ENCODE measurements around the gene SLC51A.
"Not testable (repeated sequence)": the region's sequence is repeated elsewhere in the genome, so short reads cannot be mapped to it uniquely, and the experiment has no call there.

Gene SLC51A

GRCh38 chr3:196216089-196216564 lies at the start of gene SLC51A:
Gene SLC51A, plus strand, starts transcription at chr3:196216534. Its CDS starts 179 bp downstream, at chr3:196216713.
- no peak for DNase-seq

- DNase-seq: no peak
These were observed 49.6 kb upstream of the SLC51A start for GRCh38 chr3:196166741-196167140.

GRCh38 chr3:196168808-196169391 lies 47.4 kb upstream of the SLC51A start:
- no peak for DNase-seq

DNA sequence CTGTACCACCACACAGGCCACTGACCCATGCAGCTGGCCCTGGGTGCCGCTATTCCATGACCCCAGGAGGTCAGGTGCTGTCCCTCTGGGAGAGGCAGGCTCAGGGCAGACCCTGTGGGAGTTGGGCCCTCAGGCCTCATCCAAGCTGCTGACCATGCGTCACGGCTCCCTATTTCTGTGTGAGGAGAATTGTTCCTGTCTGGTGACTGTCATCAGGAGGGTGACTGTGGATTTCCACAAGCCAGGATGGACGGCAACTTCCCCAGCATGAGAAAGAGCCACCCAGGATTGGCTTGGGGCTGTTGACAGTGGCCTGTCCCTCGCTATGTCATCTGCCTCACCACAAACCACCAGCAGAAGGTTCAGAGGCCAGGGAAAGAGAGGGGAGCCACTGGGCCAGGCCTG lies 46.5 kb upstream of the SLC51A start:
- no peak for DNase-seq

DNA sequence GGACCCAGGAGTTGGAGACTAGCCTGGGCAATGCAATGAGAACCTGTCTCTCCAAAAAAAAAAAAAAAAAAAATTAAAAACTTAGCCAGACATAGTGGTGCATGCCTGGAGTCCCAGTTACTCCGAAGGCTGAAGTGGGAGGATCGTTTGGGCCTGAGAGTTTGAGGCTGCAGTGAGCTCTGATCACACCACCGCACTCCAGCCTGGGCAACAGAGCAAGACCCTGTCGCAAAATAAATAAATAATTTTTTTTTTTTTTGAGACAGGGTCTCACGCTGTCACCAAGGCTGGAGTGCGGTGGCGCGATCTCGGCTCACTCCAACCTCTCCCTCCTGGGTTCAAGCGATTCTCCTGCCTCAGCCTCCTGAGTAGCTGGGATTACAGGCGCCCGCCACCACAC lies 46.0 kb upstream of the SLC51A start:
- DNase-seq: not testable (repeated sequence)

DNA sequence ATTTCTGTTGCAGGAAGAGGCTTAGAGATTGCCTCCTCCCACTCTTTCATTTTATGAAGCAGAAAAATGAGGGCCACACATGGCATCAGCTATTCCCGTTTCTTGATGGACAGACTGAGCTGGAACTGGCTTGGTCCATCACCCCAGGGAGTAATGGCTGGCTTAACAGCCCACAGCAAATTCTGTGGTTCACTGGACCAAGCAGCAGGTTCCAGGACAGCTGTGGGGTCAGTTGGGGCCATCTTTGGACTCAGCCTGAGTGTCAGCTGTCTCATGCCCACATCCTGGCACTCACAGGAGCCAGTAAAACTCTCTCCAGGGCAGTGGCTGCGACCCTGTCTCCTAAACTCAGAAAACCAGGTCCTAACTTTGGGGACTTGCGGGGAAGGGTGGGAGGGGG lies 41.7 kb upstream of the SLC51A start:
- no peak for DNase-seq

- DNase-seq: no peak
These were observed 41.2 kb upstream of the SLC51A start for GRCh38 chr3:196175116-196175625.

DNA sequence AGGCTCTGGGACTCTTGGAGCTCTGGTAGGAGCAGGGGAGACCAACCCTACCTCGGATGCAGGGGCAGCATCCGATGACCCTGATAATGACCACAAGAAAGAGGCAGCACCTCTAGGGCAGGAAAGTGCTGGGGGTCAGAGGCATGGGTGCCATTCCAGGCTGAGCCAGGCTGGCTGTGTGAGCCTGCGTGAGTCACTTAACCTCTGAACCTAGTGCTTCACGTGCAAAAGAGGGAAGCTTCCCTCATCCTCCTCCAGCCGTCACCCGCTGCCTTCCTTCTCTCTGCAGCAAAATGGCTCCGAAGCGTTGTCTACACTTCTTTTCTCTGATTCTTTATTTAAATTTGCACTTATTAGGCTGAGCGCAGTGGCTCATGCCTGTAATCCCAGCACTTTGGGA lies 40.6 kb upstream of the SLC51A start:
- DNase-seq: no peak

- DNase-seq: no peak
These were observed 38.8 kb upstream of the SLC51A start for GRCh38 chr3:196177567-196177966.

DNA sequence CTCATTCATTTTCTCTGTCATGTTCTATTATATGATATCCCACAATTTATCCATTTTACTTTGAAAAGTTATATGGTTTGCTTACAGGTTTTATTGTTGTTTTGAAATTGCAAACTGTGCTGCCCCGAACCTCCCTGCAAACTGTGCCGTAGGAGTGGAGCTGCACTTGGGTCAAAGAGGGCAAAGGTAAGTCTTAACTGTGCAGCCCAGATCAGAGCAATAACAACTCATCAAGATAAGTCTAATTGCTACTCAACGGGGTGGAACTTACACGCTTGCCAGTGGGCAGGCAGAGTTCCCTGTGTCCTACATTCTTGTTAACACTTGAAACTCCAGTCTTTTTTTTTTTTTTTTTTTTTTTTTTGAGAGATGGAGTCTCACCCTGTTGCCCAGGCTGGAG lies 38.4 kb upstream of the SLC51A start:
- no peak for DNase-seq

DNA sequence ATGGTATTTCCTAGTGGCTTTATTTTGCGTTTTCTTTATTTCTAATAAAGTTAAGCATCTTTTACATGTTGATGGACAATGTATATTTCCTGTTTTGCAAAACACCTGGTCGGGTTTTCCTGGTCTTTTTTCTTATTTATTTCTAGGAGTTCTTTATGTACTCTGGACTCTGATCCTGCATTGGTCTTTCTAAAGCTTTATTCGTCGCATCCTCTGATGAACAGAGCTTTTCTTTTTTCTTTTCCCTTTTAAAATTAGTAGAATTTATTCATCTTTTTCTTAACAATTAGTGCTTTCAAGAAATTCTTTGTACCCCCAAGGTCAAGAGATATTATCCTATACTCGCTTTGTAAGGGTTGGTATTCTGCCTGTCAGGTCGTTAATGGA lies 37.3 kb upstream of the SLC51A start:
- DNase-seq: no peak

DNA sequence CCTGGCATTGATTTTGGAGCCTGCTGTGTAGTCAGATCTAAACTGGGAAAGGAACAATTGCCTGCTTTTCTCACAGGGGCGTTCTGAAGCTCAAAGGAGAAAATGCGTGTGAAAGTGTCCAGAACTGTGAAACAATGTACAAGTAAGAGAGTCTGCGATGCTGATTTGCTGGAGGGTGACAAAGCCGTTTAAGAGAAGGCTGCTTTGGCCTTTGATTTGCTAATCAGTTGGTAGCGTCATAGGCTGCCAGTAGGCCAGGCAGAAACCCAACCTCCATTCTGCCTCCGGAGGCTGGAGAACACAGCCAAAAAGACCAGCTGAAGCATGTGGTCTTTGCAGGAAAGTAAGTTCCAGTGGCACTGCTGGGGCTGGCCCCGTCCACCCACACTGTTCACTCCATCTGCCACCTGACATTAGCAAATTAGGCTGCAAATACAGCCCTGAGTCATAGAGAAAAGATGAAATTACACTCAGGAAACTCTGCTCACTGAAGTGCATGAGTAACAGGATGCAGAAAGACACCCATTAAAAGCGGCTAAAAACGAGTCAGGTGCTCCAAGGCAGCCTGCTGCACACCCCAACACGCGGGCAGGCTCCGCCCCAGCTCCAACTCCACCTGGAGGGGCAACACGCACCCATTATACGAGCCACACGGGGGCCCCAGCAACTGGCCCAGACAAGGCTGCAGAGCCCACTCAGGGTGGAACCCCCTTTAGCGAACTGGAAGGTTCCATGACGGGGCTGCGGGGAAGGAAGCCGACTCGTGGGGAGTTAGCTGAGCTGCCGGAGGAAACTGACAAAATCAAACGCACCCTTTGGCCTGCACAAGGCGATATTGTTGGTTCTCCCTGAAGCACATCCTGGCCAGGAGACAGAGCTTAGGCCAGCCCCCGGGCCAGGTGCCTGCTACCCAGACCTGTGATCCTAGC lies 36.7 kb upstream of the SLC51A start:
- DNase-seq: peak; percentile 90

DNA sequence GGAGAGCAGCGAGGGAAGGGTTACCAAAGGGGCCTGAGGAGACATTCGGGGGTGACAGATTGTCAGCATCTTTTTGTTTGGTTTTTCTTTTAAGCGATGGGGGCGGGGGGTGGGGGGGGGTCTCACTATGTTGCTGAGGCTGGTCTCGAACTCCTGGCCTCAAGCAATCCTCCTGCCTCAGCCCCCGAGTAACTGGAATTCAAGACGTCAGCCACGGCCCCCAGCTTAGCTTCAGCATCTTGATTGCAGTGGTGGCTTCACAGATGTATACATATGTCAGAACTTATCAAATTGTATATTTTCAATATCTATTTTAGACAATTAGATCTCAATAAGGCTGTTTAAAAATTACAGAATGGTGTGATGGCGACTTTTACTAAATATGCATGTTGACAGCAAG lies 36.0 kb upstream of the SLC51A start:
- no peak for DNase-seq

DNA sequence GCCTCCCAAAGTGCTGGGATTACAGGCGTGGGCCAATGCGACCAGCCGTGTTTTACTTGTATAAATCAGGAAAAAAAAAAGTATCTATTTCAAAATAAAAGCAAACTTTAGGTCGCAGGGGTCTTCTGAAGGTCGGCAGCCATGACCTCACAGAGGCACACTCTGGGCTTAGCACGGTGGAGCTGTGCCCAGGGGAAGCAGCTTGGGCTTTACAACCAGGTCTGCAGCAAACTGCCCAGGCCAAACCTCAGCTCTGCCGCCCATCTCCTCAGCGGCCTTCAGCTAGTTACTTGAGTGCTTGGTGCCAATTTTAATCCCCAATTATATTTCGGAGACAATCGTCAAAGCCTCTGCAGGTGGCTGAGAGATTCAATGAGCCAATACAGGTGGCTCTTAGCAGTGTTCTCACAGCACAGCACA lies 35.2 kb upstream of the SLC51A start:
- DNase-seq: no peak

- not testable (repeated sequence) for DNase-seq
These were observed 32.2 kb upstream of the SLC51A start for GRCh38 chr3:196184169-196184432.

DNA sequence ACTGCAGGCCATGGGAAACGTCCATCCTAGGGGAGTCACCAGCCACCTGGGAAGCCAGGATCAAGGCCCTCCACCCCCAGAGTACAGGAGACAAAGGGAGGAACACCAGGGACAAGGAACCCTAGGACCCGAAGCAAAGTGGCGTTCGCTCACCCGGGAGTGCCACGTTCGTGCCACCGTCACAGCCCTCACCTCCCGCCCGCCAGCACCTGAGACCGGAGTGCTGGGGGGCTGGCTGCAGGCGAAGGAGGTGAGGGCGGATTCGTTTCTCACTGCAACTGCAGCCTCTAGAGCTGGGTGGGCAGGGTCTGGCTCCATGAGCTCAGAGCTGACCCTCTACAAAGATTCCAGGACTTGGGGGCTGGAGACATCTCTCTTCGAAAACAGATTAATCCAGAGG lies 31.5 kb upstream of the SLC51A start:
- DNase-seq: no peak

DNA sequence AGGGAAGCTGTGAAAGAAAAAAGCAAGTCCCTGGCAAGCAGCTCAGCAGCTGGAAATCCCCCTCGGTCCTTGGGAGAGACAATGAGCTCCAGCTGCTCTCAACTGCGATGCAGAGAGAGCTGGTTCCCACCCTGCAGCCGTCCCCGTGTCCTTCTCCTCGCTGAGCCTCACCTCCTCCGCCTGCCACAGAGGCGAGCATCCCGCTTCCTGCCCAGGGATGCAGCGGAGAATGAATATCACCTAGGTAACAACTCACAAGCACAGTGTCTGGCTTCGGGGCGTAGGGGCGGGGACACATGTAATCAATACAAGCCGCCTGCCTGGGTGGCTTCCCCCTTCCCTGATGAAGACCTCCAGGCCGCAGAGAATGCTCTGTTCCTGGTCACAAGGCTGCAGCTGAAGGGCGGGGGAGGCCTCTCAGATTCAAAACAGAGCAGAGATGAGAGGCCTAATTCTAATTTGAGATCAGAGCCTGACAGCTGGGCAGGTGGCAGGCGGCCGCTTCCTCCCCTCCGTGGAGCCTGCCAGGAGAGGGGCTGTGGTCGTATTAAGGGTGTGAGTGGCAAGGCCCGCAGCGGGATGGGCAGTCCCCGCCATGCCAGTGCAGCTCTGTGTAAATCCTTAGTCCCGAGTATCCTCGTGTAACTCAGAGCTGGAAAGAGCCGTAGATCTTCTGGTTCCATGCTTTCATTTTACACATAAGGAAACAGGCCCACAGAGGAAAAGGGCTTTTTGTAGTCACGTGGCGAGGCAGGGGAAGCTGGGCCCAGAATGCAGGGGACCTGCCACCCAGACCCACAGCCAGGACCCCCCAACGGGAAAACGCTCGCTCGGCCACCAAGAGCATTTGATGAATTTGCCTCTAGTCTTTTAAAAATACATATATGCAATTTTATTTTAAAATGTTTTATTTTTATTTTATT lies 29.4 kb upstream of the SLC51A start:
- DNase-seq: peak; percentile 33

- DNase-seq: no peak
These were observed 26.6 kb upstream of the SLC51A start for GRCh38 chr3:196189566-196190347.

DNA sequence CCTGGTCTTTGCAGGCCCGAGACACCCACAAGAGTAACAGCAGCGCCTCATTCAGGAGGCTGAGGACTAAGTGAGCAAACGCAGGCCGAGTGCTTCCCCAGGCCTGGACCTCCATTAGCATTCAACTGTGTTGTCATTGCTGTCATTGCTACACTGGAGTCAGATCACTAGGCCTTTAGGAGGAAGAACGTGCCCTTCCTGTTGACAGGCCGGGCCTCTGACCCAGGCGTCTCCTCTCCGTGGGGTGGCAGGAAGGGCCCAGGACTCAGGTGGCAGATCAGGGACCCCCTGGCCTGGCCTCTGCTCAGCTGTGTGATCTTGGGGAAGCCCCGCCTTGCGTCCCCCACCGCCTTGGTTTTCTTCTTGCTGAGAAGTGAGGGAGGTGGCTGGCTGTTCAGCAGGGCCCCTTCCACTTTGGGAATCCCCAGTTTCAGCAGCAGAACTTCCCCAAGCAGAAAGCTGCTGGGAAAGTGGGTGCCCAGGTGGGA lies 24.3 kb upstream of the SLC51A start:
- peak; percentile 40 for DNase-seq

DNA sequence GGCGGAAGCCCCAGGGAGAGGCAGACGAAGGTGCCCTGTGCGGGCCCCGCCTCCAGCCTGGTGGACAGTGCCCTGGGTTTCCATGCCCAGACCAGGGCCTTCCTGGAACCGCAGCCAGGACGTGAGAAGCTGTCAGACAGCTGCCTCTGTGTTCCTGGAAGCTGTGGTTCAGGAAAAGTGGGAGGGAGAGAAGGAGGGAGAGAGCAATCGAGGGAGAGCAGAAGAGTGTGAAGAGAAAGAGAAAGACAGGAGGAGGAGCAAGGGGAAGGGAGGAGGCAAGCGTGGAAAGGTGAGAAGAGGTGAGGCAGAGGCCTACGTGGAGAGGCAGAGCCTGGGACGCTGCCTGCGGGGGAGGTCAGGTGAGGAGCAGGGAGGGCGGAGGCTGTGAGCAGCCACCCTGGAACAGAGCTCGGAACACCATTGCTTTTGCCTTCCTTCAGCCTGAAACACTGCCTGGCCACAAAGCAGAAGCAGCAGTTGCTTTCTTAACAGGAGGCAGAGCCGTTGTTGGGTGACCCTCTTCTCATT lies 23.7 kb upstream of the SLC51A start:
- DNase-seq: peak; percentile 27

DNA sequence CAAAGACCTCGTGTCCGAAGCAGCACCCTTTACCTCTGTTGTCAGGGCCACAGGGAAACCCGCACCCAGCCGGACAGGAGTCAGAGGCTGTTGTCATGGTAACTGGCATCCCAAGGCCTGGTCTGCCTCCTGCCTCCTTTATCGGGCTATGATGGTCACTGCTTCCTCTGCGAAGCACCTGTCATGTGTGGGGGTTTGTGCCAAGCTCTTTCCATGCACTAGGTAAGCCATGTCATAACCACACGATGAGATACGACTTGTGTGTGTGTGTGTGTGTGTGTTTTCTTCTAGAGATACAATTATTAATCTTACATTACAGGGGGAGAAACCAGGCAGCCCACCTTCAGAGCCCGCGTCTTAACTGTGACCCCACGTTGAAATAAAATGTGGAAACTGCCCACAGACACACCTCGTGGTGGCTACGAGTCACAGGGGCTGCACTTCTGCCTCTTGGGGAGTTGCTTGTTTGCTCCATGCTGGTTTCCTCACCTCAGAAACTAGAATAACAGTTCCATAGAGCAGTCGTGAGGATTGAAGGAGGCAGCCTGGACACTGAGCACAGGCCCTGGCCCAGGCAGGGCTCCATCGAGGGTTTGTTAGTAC lies 23.1 kb upstream of the SLC51A start:
- no peak for DNase-seq

Measured in CD4-positive, alpha-beta T cell treated with Interleukin-17A for 4 hours (primary cell).